HG03432 (cell line): ENCODE data around the gene IL1R2.
"Not testable (repeated sequence)": the region's sequence is repeated elsewhere in the genome, so short reads cannot be mapped to it uniquely, and the experiment has no call there.

Experiments
- ATAC-seq: cut with Tn5 transposase; IDR thresholded peaks from one replicate; pipeline ENCODE4 v1.9.1; 2021; ENCODE audit warnings: mild to moderate bottlenecking, moderate library complexity; ENCODE audit not compliant: unreplicated experiment

IL1R2 gene

DNA sequence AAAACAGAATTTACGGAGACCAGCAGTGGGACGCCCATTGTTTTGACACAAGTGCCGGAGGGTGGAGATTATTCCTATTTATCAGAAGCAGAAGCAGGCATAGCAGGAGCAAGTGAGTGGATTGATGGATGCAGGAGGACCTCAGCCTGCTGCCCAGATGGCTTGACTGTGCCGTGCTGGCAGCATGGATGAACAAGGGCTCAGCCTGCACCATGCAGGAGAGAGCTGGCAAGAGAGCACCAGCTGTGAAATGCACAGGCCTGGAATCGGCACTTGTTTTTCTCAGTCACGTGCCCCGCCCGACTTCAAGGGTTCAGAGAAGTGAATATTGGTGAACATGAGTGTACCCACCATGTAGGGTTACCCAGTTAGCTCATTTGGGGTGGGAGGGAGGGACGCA, 4.0 kb downstream of the IL1R2 start:
- no peak for ATAC-seq

DNA sequence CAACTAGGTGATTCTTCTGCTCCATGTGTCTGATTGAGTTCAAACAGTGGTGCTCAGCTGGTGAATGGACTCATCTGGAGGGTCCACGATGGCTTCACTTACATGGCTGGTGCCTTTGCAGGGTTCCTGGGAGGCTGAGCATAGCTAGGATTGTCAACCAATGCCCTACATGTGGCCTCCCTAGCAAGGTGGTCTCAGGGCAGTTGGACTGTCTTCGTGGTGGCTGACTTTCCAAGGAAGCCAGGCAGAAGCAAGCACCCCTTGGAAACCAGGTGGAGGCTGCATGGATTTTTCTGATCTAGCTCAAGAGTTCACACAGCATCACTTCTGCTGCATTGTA, 6.8 kb downstream of the IL1R2 start:
- ATAC-seq, result no peak

DNA sequence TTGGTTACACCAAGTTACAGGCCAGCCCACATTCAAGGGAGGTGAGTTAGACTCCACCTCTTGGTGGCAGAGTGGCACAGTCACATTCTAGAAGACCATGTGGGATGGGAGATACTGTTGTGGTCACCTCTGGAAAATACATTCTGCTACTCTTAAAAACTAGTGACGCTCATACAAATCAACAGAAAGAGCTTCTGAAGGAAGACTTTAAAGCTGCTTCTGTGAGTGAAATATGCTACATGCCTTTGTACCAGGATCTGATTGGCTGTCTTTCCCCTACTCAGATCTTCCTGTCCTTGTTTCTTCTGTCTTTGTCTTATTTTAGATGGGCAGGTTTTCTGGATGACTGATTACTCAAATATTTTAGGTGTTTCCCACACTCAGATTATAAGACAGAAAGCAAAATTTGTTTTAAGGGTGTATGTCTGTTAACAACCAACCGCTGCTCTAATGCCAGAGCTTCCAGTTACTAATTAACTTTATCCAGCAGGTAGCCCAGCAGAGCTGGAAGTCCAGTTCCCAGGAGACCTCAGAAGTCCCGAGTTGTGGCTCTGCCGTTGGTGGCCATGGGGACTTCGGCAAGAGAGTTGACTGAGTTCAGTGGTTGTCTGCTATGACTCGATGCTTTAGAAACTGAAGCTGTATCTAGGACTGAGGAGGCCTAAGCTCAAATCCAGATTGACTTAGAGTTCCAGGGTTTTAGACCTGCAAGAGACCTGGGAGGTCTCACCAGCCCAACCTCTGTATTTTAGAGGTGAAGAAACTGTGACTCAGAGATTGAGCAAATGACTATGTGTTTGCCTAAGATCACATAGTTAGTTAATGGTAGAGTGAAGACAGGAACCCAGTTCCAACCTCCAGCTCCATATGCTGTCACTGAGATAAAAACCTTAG, 7.4 kb downstream of the IL1R2 start:
- ATAC-seq, result peak; percentile 53

DNA sequence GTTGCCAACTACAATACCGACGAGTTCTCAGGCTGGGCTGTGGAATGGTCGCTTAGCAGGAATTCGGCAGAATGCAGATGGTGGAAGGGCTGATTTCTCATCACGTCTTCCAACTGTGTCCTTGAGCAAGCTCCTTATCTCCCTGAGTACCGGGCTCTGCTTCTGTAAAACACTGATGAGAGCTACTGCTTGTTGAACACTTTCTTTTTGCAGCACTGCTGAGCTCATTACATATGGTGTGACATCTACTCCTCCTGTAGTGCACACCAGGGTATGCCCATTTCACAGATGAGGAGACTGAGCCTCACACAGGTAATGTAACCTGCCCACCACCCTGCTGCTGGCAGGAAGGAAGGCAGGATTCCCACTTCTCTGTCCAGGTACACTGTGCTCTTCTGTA, 8.3 kb downstream of the IL1R2 start:
- no peak for ATAC-seq

GRCh38 chr2:102000813-102001766, 9.3 kb downstream of the IL1R2 start:
- no peak for ATAC-seq

DNA sequence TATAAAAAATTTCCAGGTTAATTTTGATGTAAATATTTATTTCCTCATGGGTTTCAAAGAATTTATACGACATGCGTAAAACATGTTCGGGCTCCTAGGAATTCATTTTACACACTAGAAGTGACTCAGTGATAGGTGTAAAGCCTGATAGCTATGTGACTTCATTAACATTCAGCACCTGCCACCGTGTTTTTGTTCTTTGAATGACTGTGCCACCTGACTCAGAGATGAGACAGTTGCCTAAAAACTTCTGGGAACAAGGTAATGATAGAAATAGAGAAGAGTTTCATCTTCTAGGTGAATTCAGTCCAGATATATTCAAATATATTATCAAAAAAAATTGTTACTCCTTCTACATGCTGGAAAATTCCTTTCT, 10.0 kb downstream of the IL1R2 start:
- ATAC-seq, result no peak

DNA sequence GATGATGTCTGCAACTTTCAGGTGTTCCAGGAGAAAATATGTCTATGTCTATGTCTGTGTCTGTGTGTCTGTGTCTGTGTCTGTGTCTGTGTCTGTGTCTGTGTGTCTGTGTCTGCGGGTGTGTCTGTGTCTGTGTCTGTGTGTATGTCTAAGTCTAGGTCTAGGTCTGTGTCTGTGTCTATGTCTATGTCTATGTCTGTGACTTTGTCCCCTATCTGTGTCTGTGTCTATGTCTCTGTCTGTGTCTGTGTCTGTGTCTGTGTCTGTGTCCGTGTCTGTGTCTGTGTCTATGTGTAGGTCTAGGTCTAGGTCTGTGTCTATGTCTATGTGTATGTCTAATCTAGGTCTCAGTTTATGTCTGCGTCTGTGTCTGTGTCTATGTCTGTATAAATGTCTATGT, 10.5 kb downstream of the IL1R2 start:
- ATAC-seq, result no peak

- not testable (repeated sequence) for ATAC-seq
Measured at GRCh38 chr2:102002909-102003308, 11.1 kb downstream of the IL1R2 start.

- ATAC-seq, result no peak
Measured at GRCh38 chr2:102003696-102004095, 11.9 kb downstream of the IL1R2 start.

GRCh38 chr2:102004581-102004980, 12.8 kb downstream of the IL1R2 start:
- ATAC-seq, result no peak

GRCh38 chr2:102005449-102005848, 13.7 kb downstream of the IL1R2 start:
- ATAC-seq, result no peak

- ATAC-seq, result peak; percentile 67
Measured at GRCh38 chr2:102005989-102006885, 14.5 kb downstream of the IL1R2 start.

DNA sequence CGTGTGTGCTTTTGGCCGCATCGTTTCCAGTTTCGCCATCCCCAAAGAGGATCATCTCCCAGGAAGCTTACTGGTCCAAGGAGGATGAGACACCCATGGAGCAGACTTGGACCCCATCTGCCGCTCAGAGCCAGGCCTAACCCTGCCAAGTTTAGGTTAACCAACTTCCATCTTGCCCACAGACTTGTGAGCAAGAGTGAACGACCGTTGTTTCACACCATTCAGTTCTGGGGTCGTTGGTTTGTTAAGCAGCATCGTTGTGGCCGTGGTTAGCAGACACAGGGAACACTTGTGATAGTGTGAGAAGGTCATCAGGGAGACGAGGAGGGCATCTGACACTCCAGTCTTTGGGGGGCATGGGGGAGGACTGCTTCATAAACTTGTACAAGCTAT, 15.1 kb downstream of the IL1R2 start:
- ATAC-seq, result no peak

GRCh38 chr2:102008490-102008889, 16.7 kb downstream of the IL1R2 start:
- no peak for ATAC-seq

GRCh38 chr2:102009557-102009956, 17.8 kb downstream of the IL1R2 start:
- ATAC-seq, result no peak

GRCh38 chr2:102010902-102011301, 19.1 kb downstream of the IL1R2 start:
- ATAC-seq, result no peak

DNA sequence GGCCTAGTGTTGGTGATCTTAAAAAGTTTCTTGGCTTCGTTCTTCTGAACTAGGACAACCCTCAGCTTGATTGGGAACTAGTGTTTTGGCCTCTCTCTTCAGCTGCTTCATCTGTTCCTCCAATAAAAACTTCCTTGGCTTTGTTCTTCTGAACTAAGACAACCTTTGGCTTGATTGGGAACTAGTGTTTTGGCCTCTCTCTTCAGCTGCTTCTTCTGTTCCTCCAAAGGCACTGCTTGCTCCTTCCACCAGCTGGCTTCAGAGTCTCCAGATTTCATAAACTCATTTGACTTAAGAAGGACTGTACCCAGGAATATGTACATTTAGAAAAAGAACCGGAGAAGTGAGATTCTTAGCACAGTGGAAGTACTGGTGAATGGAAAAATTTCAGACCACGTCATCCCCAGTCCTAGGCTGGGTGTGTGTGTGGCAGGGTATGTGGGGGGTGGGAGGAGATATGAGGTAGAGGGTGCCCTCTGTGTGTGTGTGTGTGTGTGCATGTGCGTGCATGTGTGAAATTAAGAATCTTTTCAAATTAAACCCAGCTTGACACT, 20.4 kb downstream of the IL1R2 start:
- no peak for ATAC-seq

DNA sequence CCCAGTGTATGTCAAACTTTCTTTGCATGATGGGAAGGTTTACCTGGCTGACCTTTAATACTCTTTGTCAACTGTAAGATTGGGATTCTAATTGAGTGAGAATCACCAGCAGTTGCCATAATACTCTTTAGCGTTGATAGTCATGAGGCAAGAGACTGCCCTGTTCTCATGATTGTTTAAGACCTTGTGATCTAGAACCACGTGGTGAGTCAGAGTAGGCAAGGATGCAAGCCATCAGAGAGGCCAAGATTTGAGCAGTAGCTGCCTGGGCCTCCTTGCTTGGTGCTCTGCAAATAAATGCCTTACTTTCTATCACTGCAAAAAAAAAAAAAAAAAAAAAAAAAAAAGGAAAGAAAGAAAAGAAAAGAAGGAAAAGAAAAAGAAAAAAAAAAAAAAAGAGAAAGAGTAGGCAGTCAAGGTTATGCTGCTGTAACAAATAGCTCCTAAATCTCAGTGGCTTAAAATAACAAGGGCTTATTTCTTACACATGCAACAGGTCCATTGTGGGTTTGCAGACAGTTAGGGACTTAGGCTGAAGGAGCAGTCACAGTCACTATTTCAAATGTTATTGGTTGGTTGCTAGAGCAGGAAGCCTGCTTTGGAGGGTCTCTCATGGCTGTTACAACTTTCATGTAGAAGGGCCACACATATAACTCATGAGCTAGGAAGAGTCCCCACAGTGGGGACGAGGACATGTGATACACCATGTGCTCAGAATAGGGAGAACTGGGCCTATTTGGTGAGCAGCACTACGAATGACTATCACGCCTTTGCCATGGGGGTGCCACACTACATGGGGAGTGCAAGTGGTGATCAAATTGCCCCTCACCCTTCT, 21.7 kb downstream of the IL1R2 start:
- ATAC-seq, result no peak

GRCh38 chr2:102014041-102014345, 22.2 kb downstream of the IL1R2 start:
- ATAC-seq, result no peak

DNA sequence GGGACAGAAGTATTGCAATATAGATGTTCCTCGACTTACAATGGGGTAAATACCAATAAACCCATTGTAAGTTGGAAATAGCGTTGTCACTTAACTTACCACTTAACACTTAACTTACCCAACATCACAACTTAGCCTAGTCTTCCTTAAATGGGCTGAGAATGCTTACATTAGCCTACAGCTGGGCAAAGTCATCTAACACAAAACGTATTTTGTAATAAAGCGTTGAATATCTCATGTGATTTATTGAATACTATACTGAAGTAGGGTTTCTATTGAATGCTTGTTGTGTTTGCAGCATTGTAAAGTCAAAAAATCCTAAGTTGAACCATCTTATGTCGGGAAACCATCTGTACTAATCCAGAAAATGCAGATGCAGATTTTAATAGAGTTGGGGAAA, 23.6 kb downstream of the IL1R2 start:
- ATAC-seq, result no peak
